COLO668 (cell line): ENCODE measurements around the gene DCAF7.

Source experiments
- DNase-seq: peaks from one replicate; lab custom pipeline; 2025; ENCODE audit not compliant: unreplicated experiment; lab: John Stamatoyannopoulos, UW

The DCAF7 gene

GRCh38 chr17:63549946-63550816 lies at the start of gene DCAF7:
Gene DCAF7, plus strand, starts transcription at chr17:63550477. Its CDS starts 201 bp downstream, at chr17:63550678.
- peak; percentile 96 for DNase-seq

- DNase-seq, result no peak
These were observed 49.5 kb upstream of the DCAF7 start for GRCh38 chr17:63500543-63501390.

- DNase-seq, result peak; percentile 18
These were observed 47.0 kb upstream of the DCAF7 start for GRCh38 chr17:63503341-63503705.

- no peak for DNase-seq
These were observed 46.0 kb upstream of the DCAF7 start for GRCh38 chr17:63504261-63504660.

- DNase-seq, result no peak
These were observed 44.9 kb upstream of the DCAF7 start for GRCh38 chr17:63505341-63505740.

- DNase-seq, result no peak
These were observed 43.6 kb upstream of the DCAF7 start for GRCh38 chr17:63506627-63507026.

- DNase-seq, result no peak
These were observed 38.9 kb upstream of the DCAF7 start for GRCh38 chr17:63511331-63511730.

- DNase-seq, result no peak
These were observed 37.9 kb upstream of the DCAF7 start for GRCh38 chr17:63512388-63512787.

GRCh38 chr17:63512896-63513644 lies 37.2 kb upstream of the DCAF7 start:
- DNase-seq, result no peak

- no peak for DNase-seq
These were observed 35.8 kb upstream of the DCAF7 start for GRCh38 chr17:63514477-63514876.

GRCh38 chr17:63514974-63515373 lies 35.3 kb upstream of the DCAF7 start:
- DNase-seq, result no peak

GRCh38 chr17:63515426-63515825 lies 34.9 kb upstream of the DCAF7 start:
- no peak for DNase-seq

- DNase-seq, result no peak
These were observed 33.1 kb upstream of the DCAF7 start for GRCh38 chr17:63516910-63517824.

- DNase-seq, result peak; percentile 22
These were observed 32.3 kb upstream of the DCAF7 start for GRCh38 chr17:63517825-63518534.

- DNase-seq, result no peak
These were observed 31.0 kb upstream of the DCAF7 start for GRCh38 chr17:63519116-63519881.

GRCh38 chr17:63519972-63520882 lies 30.1 kb upstream of the DCAF7 start:
- DNase-seq, result peak; percentile 96

- DNase-seq, result peak; percentile 15
These were observed 26.9 kb upstream of the DCAF7 start, which contains the start of gene KCNH6 for GRCh38 chr17:63523253-63523855. Gene KCNH6, plus strand, starts transcription at chr17:63523358. Its CDS starts 56 bp downstream, at chr17:63523414.
